SK-N-SH (cell line): ENCODE results near the gene ARHGAP40. TPM values are rescaled to one million over a fixed set of nuclear protein-coding genes. Genes with fewer than 3 reads are reported as not detected.

Experiments used
- CTCF ChIA-PET: fragments of 300-600, 350-600 bp; formaldehyde crosslinking; extraction: SDS; loops from one replicate; lab custom pipeline; 2021; lab: Yijun Ruan, JAX
- POLR2A ChIA-PET: fragments of 350-600 bp; sonication (Branson Sonifier 250); formaldehyde crosslinking; extraction: SDS; loops from one replicate; lab custom pipeline; 2020; ENCODE audit warnings: antibody characterized with exemption, inconsistent platforms; lab: Yijun Ruan, JAX
- DNase-seq: peaks from one replicate; pipeline ENCODE4 v3.0.0; 2012
- H2AFZ ChIP-seq: fragments of 200-600 bp; sonication (generic); 2 replicates; pipeline ENCODE4 v1.8.1; 2016; ENCODE audit warnings: antibody characterized with exemption, mild to moderate bottlenecking, low read depth
- H3F3A ChIP-seq: fragments of 200-600 bp; sonication (generic); replicated peaks from 2 replicates; pipeline ENCODE3; 2016; ENCODE audit warnings: antibody characterized with exemption, mild to moderate bottlenecking; ENCODE audit not compliant: insufficient read depth
- H3K27ac ChIP-seq, 2 experiments: fragments of 200-500 bp in 1 of 2; fragments of 200-600 bp in 1 of 2; sonication (Bioruptor generic) in 1 of 2; sonication (generic), shearing (Covaris generic) in 1 of 2; 2 replicates each; pipeline versions ENCODE4 v1.5.1 to v1.6.1; 2014 to 2016; ENCODE audit warnings: low read depth in 2 of 2, inconsistent platforms in 1 of 2, low read length in 1 of 2, mild to moderate bottlenecking in 1 of 2, mixed read lengths in 1 of 2
- H3K27me3 ChIP-seq: fragments of 200-600 bp; sonication (generic), shearing (Covaris generic); 2 replicates; pipeline ENCODE4 v1.6.1; 2016; ENCODE audit warnings: mixed run types; ENCODE audit not compliant: insufficient read depth
- H3K36me3 ChIP-seq, 2 experiments: fragments of 200-500 bp in 1 of 2; fragments of 200-600 bp in 1 of 2; sonication (Bioruptor generic) in 1 of 2; sonication (generic) in 1 of 2; replicated peaks in 1 of 2; 2 replicates each; pipeline versions ENCODE3 to v1.5.1; 2014 to 2016; ENCODE audit warnings: low read length in 1 of 2, mild to moderate bottlenecking in 1 of 2; ENCODE audit not compliant: insufficient read depth in 2 of 2, control insufficient read depth in 1 of 2
- H3K4me1 ChIP-seq, 2 experiments: fragments of 200-500 bp in 1 of 2; fragments of 200-600 bp in 1 of 2; sonication (Bioruptor generic) in 1 of 2; sonication (generic), shearing (Covaris generic) in 1 of 2; 2 replicates each; pipeline versions ENCODE4 v1.5.1 to v1.6.1; 2014 to 2016; ENCODE audit warnings: low read depth in 1 of 2, low read length in 1 of 2, mixed run types in 1 of 2; ENCODE audit not compliant: insufficient read depth in 2 of 2, control insufficient read depth in 1 of 2
- H3K4me2 ChIP-seq: fragments of 200-600 bp; sonication (generic), shearing (Covaris generic); 2 replicates; pipeline ENCODE4 v1.6.1; 2017; ENCODE audit warnings: mixed run types
- H3K4me3 ChIP-seq, 2 experiments: fragments of 200-500 bp in 1 of 2; fragments of 200-600 bp in 1 of 2; sonication (Bioruptor generic) in 1 of 2; sonication (generic), shearing (Covaris generic) in 1 of 2; 2 replicates each; pipeline versions ENCODE4 v1.5.1 to v1.8.1; 2014 to 2016; ENCODE audit warnings: low read depth in 2 of 2, inconsistent platforms in 1 of 2, low read length in 1 of 2, mild to moderate bottlenecking in 1 of 2, mixed read lengths in 1 of 2, moderate library complexity in 1 of 2
- H3K79me2 ChIP-seq: fragments of 200-600 bp; sonication (generic); 2 replicates; pipeline ENCODE4 v1.8.1; 2017; ENCODE audit warnings: mild to moderate bottlenecking; ENCODE audit not compliant: insufficient read depth
- H3K9ac ChIP-seq: fragments of 200-600 bp; sonication (generic); 2 replicates; pipeline ENCODE4 v1.6.1; 2017; ENCODE audit warnings: mixed run types
- H3K9me2 ChIP-seq: fragments of 200-600 bp; sonication (generic); 2 replicates; pipeline ENCODE4 v1.6.1; 2017; ENCODE audit warnings: mixed run types
- H3K9me3 ChIP-seq: fragments of 200-600 bp; sonication (generic); 2 replicates; pipeline ENCODE4 v1.6.1; 2017; ENCODE audit warnings: mixed run types, mild to moderate bottlenecking, moderate library complexity
- H4K20me1 ChIP-seq: fragments of 200-600 bp; sonication (generic); 2 replicates; pipeline ENCODE4 v1.6.1; 2017; ENCODE audit warnings: mild to moderate bottlenecking, mixed run types; ENCODE audit not compliant: insufficient read depth
- CHD2 ChIP-seq: fragments of 150-350 bp; IDR thresholded peaks from 2 replicates; pipeline ENCODE4 v1.6.1; 2018; ENCODE audit warnings: low read length; ENCODE audit not compliant: partially characterized antibody
- EP300 ChIP-seq, 2 experiments: IDR thresholded peaks; 2 replicates each; pipeline versions ENCODE4 v1.4.0 to v1.6.1; 2012; ENCODE audit warnings: borderline replicate concordance in 1 of 2, low read depth in 1 of 2, low read length in 1 of 2
- JUND ChIP-seq: IDR thresholded peaks from 2 replicates; pipeline ENCODE4 v1.4.0; 2012
- MAX ChIP-seq: IDR thresholded peaks from 2 replicates; pipeline ENCODE4 v1.4.0; 2012; ENCODE audit warnings: low read depth
- NRF1 ChIP-seq: IDR thresholded peaks from 2 replicates; pipeline ENCODE4 v1.6.1; 2012; ENCODE audit warnings: low read depth, mild to moderate bottlenecking, low read length
- PBX3 ChIP-seq: IDR thresholded peaks from 2 replicates; pipeline ENCODE4; 2012
- TEAD4 ChIP-seq: IDR thresholded peaks from 2 replicates; pipeline ENCODE4 v1.4.0; 2012; ENCODE audit warnings: mild to moderate bottlenecking, borderline replicate concordance; ENCODE audit not compliant: insufficient read depth
- ZBTB33 ChIP-seq: IDR thresholded peaks from 2 replicates; pipeline ENCODE4 v1.4.0; 2012; ENCODE audit warnings: low read depth, borderline replicate concordance
- WGBS: methylation state at CpG from one replicate; pipeline ENCODE4 v1.1.6; 2017; ENCODE audit warnings: low lambda C conversion rate; 5-methylcytosine and 5-hydroxymethylcytosine counted together
- polyA plus RNA-seq, 3 experiments: library from polyadenylated mRNA; depleted of rRNA; stranded (reverse); fragments of >200 nt; gene quantifications; 2 replicates each; pipeline ENCODE4 v1.2.3, GENCODE V29; 2012
- TF ChIP-seq, protein P1 (sequence below): fragments of 150-350 bp; IDR thresholded peaks from 2 replicates; pipeline ENCODE4 v1.6.1; 2017; ENCODE audit warnings: antibody characterized with exemption, low read length, low read depth, borderline replicate concordance
- TF ChIP-seq, protein P2 (sequence below): fragments of 200-600 bp; sonication (generic); IDR thresholded peaks from 2 replicates; pipeline ENCODE4 v1.6.1; 2017; ENCODE audit warnings: antibody characterized with exemption, mild to moderate bottlenecking, moderate library complexity

The ARHGAP40 gene
- polyA plus RNA-seq, 1 of the 3 experiments (the other 2 are of a cell fraction), result 0.02 TPM

GRCh38 chr20:38602185-38602581 lies 574 bp downstream of the ARHGAP40 start:
- no peak overlapping the region for H3K4me2 ChIP-seq
- no peak overlapping the region for H2AFZ ChIP-seq
- no peaks in the 10 kb centered on the region for H3K79me2 ChIP-seq
- H3K9me2 ChIP-seq, result no peaks in the 10 kb centered on the region
- no peak overlapping the region for H3K9ac ChIP-seq
- no peak for DNase-seq
- CTCF ChIA-PET, result no interaction called here
- no peaks in the 10 kb centered on the region for H3K36me3 ChIP-seq
- no peaks in the 10 kb centered on the region for H4K20me1 ChIP-seq
- no peak overlapping the region for H3K27ac ChIP-seq
- POLR2A ChIA-PET, result no interaction called here
- WGBS, result 69% methylated on average over 3 of the region's 5 CpGs
- H3F3A ChIP-seq, result no peaks in the 10 kb centered on the region
- no peaks in the 10 kb centered on the region for H3K9me3 ChIP-seq
- no peaks in the 10 kb centered on the region; the same call in 1 of the 2 replicates for H3K27me3 ChIP-seq
- no peak overlapping the region for H3K4me3 ChIP-seq
- peaks cover 0 to 5% of the 10 kb centered on the region in 2 experiments; a peak in 1 of 4 replicates for H3K4me1 ChIP-seq
- TF ChIP-seq JUND, result no peak
- TF ChIP-seq ZBTB33, result no peak
- TF ChIP-seq, protein P1, sequence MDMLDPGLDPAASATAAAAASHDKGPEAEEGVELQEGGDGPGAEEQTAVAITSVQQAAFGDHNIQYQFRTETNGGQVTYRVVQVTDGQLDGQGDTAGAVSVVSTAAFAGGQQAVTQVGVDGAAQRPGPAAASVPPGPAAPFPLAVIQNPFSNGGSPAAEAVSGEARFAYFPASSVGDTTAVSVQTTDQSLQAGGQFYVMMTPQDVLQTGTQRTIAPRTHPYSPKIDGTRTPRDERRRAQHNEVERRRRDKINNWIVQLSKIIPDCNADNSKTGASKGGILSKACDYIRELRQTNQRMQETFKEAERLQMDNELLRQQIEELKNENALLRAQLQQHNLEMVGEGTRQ, result no peak

GRCh38 chr20:38603286-38603685 lies 1.7 kb downstream of the ARHGAP40 start:
- Histone ChIP-seq H3K9ac (no peak overlapping the region), H3F3A (no peaks in the 10 kb centered on the region), H4K20me1 (no peaks in the 10 kb centered on the region), H3K27me3 (no peaks in the 10 kb centered on the region; the same call in 1 of the 2 replicates), H3K27ac (no peak overlapping the region), H3K79me2 (no peaks in the 10 kb centered on the region), H3K4me3 (no peak overlapping the region), H3K4me2 (no peak overlapping the region), H3K4me1 (peaks cover 0 to 5% of the 10 kb centered on the region in 2 experiments; a peak in 1 of 4 replicates), H2AFZ (no peak overlapping the region), H3K9me3 (no peaks in the 10 kb centered on the region), H3K9me2 (no peaks in the 10 kb centered on the region), H3K36me3 (no peaks in the 10 kb centered on the region)
- TF ChIP-seq EP300 (IDR thresholded peaks at IDR 0.05; ENCODE audit: borderline replicate concordance in 1 of 2, low read depth in 1 of 2, low read length in 1 of 2), result no peak
- no peak for TF ChIP-seq CHD2
- no peak for TF ChIP-seq TEAD4
- TF ChIP-seq NRF1, result no peak
- TF ChIP-seq, protein P1, result no peak
- TF ChIP-seq PBX3, result no peak
- TF ChIP-seq MAX, result no peak
- TF ChIP-seq, protein P2, sequence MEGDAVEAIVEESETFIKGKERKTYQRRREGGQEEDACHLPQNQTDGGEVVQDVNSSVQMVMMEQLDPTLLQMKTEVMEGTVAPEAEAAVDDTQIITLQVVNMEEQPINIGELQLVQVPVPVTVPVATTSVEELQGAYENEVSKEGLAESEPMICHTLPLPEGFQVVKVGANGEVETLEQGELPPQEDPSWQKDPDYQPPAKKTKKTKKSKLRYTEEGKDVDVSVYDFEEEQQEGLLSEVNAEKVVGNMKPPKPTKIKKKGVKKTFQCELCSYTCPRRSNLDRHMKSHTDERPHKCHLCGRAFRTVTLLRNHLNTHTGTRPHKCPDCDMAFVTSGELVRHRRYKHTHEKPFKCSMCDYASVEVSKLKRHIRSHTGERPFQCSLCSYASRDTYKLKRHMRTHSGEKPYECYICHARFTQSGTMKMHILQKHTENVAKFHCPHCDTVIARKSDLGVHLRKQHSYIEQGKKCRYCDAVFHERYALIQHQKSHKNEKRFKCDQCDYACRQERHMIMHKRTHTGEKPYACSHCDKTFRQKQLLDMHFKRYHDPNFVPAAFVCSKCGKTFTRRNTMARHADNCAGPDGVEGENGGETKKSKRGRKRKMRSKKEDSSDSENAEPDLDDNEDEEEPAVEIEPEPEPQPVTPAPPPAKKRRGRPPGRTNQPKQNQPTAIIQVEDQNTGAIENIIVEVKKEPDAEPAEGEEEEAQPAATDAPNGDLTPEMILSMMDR, result no peak
- ChIA-PET POLR2A (no interaction called here), CTCF (interaction anchor here (1.1 to 1.9 kb wide), 4 partner anchors 14 to 149 kb away, joined by 3 to 6 read pairs (median 4); no protein-coding TSS in a partner anchor)
- no peak for DNase-seq
- 54% methylated on average over 3 of the region's 3 CpGs for WGBS
